GM12878 (cell line): ENCODE measurements around the gene COL27A1. TPM values are rescaled to one million over a fixed set of nuclear protein-coding genes. Genes with fewer than 3 reads are reported as not detected.

ENCODE experiments used
- ATAC-seq: fragments of 200-7000 bp; cut with Tn5 transposase; 3 replicates; pipeline ENCODE4 v1.9.1; 2020; ENCODE audit warnings: mild to moderate bottlenecking, moderate library complexity
- BruUV-seq: library from RNA; stranded (reverse); fragments of 400-500 nt; replicated peaks from 2 replicates; lab custom pipeline; 2021; lab: Mats Ljungman, UMichigan
- CTCF ChIA-PET: fragments of 300-600 bp; sonication (Branson Sonifier 250); formaldehyde crosslinking; extraction: SDS; loops from one replicate; lab custom pipeline; 2021; ENCODE audit warnings: inconsistent platforms; lab: Yijun Ruan, JAX
- POLR2A ChIA-PET: fragments of 350-600 bp; formaldehyde crosslinking; extraction: SDS; loops from one replicate; lab custom pipeline; 2021; ENCODE audit warnings: inconsistent platforms; lab: Charles Lee
- RAD21 ChIA-PET: fragments of 300-600 bp; sonication (Branson Sonifier 250); formaldehyde crosslinking; loops from one replicate; lab custom pipeline; 2023; ENCODE audit warnings: antibody characterized with exemption; ENCODE audit not compliant: unreplicated experiment; lab: Charles Lee
- SMC1A ChIA-PET: fragments of 300-600 bp; sonication (Branson Sonifier 250); formaldehyde crosslinking; loops from one replicate; lab custom pipeline; 2023; ENCODE audit not compliant: unreplicated experiment, uncharacterized antibody; lab: Charles Lee
- DNase-seq: peaks from one replicate; pipeline ENCODE4 v3.0.0-alpha.2; 2011; ENCODE audit warnings: low read depth, low spot score
- FAIRE-seq: peaks from 3 replicates; lab custom pipeline; 2011; peaks lifted over from hg19 to GRCh38; lab: Jason Lieb, UNC
- H2AFZ ChIP-seq: 2 replicates; pipeline ENCODE4 v1.6.0; 2011; ENCODE audit warnings: low read depth, low read length, control low read depth; ENCODE audit not compliant: control insufficient read depth
- H3K27ac ChIP-seq: 2 replicates; pipeline ENCODE4 v1.5.1; 2011; ENCODE audit warnings: control low read depth; ENCODE audit not compliant: control insufficient read depth, insufficient read depth
- H3K27me3 ChIP-seq, 2 experiments: replicated peaks in 1 of 2; 2 replicates each; pipeline versions ENCODE4 v1.6.0 to v1.6.1; 2011; ENCODE audit warnings: low read length in 1 of 2; ENCODE audit not compliant: control insufficient read depth in 2 of 2, insufficient read depth in 2 of 2
- H3K36me3 ChIP-seq, 2 experiments: 2 replicates each; pipeline ENCODE4 v1.5.1; 2011; ENCODE audit warnings: low read length in 1 of 2; ENCODE audit not compliant: control insufficient read depth in 2 of 2, insufficient read depth in 2 of 2
- H3K4me1 ChIP-seq: 2 replicates; pipeline ENCODE4 v1.6.1; 2011; ENCODE audit warnings: mild to moderate bottlenecking, low read length, moderate library complexity, mixed read lengths; ENCODE audit not compliant: control insufficient read depth, insufficient read depth
- H3K4me2 ChIP-seq: 2 replicates; pipeline ENCODE4 v1.6.0; 2011; ENCODE audit warnings: control low read depth; ENCODE audit not compliant: control insufficient read depth, insufficient read depth
- H3K4me3 ChIP-seq: fragments of 200-600 bp; sonication (generic); 2 replicates; pipeline ENCODE4 v1.5.1; 2016
- H3K79me2 ChIP-seq: 2 replicates; pipeline ENCODE4 v1.6.0; 2011; ENCODE audit warnings: low read length; ENCODE audit not compliant: control insufficient read depth, insufficient read depth
- H3K9ac ChIP-seq: 2 replicates; pipeline ENCODE4 v1.8.0; 2011; ENCODE audit warnings: low read length, control low read depth, mixed read lengths; ENCODE audit not compliant: control insufficient read depth, insufficient read depth
- H3K9me3 ChIP-seq: replicated peaks from 3 replicates; pipeline ENCODE4 v1.5.1; 2011; ENCODE audit warnings: mild to moderate bottlenecking, low read length; ENCODE audit not compliant: control insufficient read depth, insufficient read depth
- H4K20me1 ChIP-seq: 2 replicates; pipeline ENCODE4 v1.6.0; 2011; ENCODE audit not compliant: control insufficient read depth, insufficient read depth
- ATF7 ChIP-seq: fragments of 450-650 bp; IDR thresholded peaks from 2 replicates; pipeline ENCODE4 v1.6.1; 2016; ENCODE audit warnings: low read depth, mild to moderate bottlenecking
- CHD1 ChIP-seq: IDR thresholded peaks from 2 replicates; pipeline ENCODE4 v1.6.1; 2012; ENCODE audit warnings: low read depth, low read length, improper control_type of control experiment
- MEF2B ChIP-seq: fragments of 450-650 bp; IDR thresholded peaks from 2 replicates; pipeline ENCODE4 v1.6.1; 2018; ENCODE audit warnings: mild to moderate bottlenecking, moderate library complexity; ENCODE audit not compliant: partially characterized antibody, poor library complexity, severe bottlenecking
- NR2C2 ChIP-seq: IDR thresholded peaks from 2 replicates; pipeline ENCODE4 v1.6.1; 2011; ENCODE audit warnings: borderline replicate concordance, low read depth; ENCODE audit not compliant: control insufficient read depth, insufficient read length
- NR2F1 ChIP-seq: fragments of 450-650 bp; conservative IDR thresholded peaks from 2 replicates; pipeline ENCODE4 v1.6.1; 2017; ENCODE audit warnings: mild to moderate bottlenecking
- NRF1 ChIP-seq: conservative IDR thresholded peaks from 2 replicates; pipeline ENCODE4 v1.6.1; 2011; ENCODE audit warnings: mild to moderate bottlenecking, low read depth, low read length, improper control_type of control experiment
- WRNIP1 ChIP-seq: IDR thresholded peaks from 2 replicates; pipeline ENCODE4 v1.6.1; 2011; ENCODE audit warnings: low read depth, low read length, improper control_type of control experiment, borderline replicate concordance
- ZNF207 ChIP-seq: fragments of 450-650 bp; IDR thresholded peaks from 2 replicates; pipeline ENCODE4 v1.6.1; 2014; ENCODE audit warnings: antibody characterized with exemption, mild to moderate bottlenecking, borderline replicate concordance
- WGBS: methylation state at CpG from one replicate; pipeline ENCODE4 v1.1.6; 2016; ENCODE audit warnings: low lambda C conversion rate; ENCODE audit not compliant: insufficient replicate concordance, insufficient coverage; ENCODE audit errors: missing lambda C conversion rate; 5-methylcytosine and 5-hydroxymethylcytosine counted together
- in situ Hi-C: fragments of 300-500 bp; cut with MboI; formaldehyde crosslinking; loops from 9 replicates; pipeline ENCODE4 v1.14.3; 2018; ENCODE audit warnings: mixed read lengths
- intact Hi-C: fragments of 100-400 bp; cut with micrococcal nuclease; formaldehyde crosslinking; loops from one replicate; pipeline ENCODE4 v1.14.2; 2022; ENCODE audit not compliant: unreplicated experiment
- polyA plus RNA-seq, 11 experiments: library from polyadenylated mRNA; depleted of rRNA in 4 of 11; unstranded in 6 of 11; stranded (reverse) in 5 of 11; fragments of >200 nt; fragmentation: Nextera tagmentation in 4 of 11; fragmentation: Illumina TruSeq in 1 of 11; extraction: Ambion mirVana in 4 of 11; extraction: Trizol in 1 of 11; gene quantifications; 1 replicate in 1 of 11; 2 replicates in 10 of 11; pipeline versions ENCODE4 v1.2.1 to v1.2.3, GENCODE V29; 2011 to 2016; ENCODE audit warnings: inconsistent platforms in 2 of 11, missing spikeins in 2 of 11, low read depth in 1 of 11
- total RNA-seq, 4 experiments: library from RNA; depleted of rRNA in 3 of 4; stranded (reverse); fragments of >200 nt in 3 of 4; fragmentation: Illumina TruSeq in 1 of 4; extraction: Trizol in 1 of 4; gene quantifications; 2 replicates each; pipeline versions ENCODE4 v1.2.1 to v1.2.3, GENCODE V29; 2013 to 2021
- TF ChIP-seq, protein P1 (sequence below): IDR thresholded peaks from 2 replicates; pipeline ENCODE4 v1.6.1; 2012; ENCODE audit warnings: improper control_type of control experiment, low read depth, low read length; ENCODE audit not compliant: insufficient replicate concordance
- TF ChIP-seq, protein P2 (sequence below): fragments of 150-350 bp; IDR thresholded peaks from 2 replicates; pipeline ENCODE4 v1.6.1; 2016; ENCODE audit warnings: low read depth, low read length
- TF ChIP-seq, protein P3 (sequence below): fragments of 450-650 bp; IDR thresholded peaks from 2 replicates; pipeline ENCODE4 v1.6.1; 2016; ENCODE audit warnings: mild to moderate bottlenecking

The COL27A1 gene
- total and polyA plus RNA-seq, 10 of the 15 experiments (the other 5 are each of a cell fraction or from before 2014, with no cell fraction given) = 0.10 TPM; not detected in 9

DNA sequence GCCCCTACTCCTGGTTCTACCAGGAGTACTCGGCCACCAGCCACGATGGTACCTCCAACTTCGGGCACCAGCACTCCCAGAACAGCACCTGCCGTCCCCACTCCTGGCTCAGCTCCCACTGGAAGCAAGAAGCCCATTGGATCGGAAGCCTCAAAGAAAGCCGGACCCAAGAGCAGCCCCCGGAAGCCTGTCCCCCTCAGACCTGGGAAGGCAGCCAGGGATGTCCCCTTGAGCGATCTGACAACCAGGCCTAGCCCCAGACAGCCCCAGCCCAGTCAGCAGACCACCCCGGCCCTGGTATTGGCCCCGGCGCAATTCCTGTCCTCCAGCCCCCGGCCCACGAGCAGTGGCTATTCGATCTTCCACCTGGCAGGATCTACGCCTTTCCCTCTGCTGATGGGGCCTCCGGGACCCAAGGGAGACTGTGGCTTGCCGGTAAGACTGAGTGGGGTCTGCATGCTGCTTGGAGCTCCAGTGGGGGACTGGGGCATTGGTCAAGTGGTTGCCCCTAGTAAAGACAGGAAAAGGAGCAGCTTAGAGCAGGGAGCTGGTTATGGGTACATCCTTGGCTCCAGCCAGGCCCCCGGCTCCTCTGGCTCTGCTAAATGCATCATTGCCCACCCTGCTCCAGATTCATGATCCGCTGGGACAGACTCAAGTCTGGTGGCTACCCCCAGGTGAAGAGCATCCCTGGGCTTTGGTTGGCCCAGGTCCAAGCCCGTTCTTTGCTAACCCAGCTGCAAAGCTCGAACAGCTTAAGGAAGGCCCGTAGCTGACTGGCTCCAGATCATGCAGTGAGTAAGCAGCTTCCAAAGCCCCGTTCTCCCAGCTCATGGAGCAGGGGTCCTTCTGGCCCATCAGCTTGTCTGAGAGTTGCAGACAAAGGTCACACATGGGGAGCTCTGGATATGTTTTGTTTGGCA is 14.0 kb downstream of the COL27A1 start:
- intact Hi-C loops = no loop called here
- DNase-seq = no peak
- Histone ChIP-seq H4K20me1 (no peaks in the 10 kb centered on the region), H3K79me2 (no peaks in the 10 kb centered on the region), H3K27ac (no peak overlapping the region), H3K36me3 (no peaks in the 10 kb centered on the region), H3K9ac (no peak overlapping the region), H2AFZ (no peak overlapping the region), H3K4me1 (no peaks in the 10 kb centered on the region), H3K27me3 (peaks cover 0 to 4% of the 10 kb centered on the region in 2 experiments; a peak in 3 of 4 replicates), H3K9me3 (no peaks in the 10 kb centered on the region), H3K4me2 (no peak overlapping the region), H3K4me3 (no peak overlapping the region)
- BruUV-seq = no TSS peak
- ChIA-PET CTCF (no interaction called here), SMC1A (no interaction called here), POLR2A (no interaction called here), RAD21 (no interaction called here)
- ATAC-seq = no peak
- FAIRE-seq = no peak
- in situ Hi-C loops = no loop called here
- 25% methylated on average over 23 of the region's 23 CpGs for whole genome bisulfite sequencing
- TF ChIP-seq ZNF207 (no peak), NR2F1 (no peak), WRNIP1 (no peak), ATF7 (no peak), NRF1 (no peak), NR2C2 (no peak), MEF2B (no peak), CHD1 (no peak)
- TF ChIP-seq, protein P1, sequence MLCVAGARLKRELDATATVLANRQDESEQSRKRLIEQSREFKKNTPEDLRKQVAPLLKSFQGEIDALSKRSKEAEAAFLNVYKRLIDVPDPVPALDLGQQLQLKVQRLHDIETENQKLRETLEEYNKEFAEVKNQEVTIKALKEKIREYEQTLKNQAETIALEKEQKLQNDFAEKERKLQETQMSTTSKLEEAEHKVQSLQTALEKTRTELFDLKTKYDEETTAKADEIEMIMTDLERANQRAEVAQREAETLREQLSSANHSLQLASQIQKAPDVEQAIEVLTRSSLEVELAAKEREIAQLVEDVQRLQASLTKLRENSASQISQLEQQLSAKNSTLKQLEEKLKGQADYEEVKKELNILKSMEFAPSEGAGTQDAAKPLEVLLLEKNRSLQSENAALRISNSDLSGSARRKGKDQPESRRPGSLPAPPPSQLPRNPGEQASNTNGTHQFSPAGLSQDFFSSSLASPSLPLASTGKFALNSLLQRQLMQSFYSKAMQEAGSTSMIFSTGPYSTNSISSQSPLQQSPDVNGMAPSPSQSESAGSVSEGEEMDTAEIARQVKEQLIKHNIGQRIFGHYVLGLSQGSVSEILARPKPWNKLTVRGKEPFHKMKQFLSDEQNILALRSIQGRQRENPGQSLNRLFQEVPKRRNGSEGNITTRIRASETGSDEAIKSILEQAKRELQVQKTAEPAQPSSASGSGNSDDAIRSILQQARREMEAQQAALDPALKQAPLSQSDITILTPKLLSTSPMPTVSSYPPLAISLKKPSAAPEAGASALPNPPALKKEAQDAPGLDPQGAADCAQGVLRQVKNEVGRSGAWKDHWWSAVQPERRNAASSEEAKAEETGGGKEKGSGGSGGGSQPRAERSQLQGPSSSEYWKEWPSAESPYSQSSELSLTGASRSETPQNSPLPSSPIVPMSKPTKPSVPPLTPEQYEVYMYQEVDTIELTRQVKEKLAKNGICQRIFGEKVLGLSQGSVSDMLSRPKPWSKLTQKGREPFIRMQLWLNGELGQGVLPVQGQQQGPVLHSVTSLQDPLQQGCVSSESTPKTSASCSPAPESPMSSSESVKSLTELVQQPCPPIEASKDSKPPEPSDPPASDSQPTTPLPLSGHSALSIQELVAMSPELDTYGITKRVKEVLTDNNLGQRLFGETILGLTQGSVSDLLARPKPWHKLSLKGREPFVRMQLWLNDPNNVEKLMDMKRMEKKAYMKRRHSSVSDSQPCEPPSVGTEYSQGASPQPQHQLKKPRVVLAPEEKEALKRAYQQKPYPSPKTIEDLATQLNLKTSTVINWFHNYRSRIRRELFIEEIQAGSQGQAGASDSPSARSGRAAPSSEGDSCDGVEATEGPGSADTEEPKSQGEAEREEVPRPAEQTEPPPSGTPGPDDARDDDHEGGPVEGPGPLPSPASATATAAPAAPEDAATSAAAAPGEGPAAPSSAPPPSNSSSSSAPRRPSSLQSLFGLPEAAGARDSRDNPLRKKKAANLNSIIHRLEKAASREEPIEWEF = no peak
- TF ChIP-seq, protein P2, sequence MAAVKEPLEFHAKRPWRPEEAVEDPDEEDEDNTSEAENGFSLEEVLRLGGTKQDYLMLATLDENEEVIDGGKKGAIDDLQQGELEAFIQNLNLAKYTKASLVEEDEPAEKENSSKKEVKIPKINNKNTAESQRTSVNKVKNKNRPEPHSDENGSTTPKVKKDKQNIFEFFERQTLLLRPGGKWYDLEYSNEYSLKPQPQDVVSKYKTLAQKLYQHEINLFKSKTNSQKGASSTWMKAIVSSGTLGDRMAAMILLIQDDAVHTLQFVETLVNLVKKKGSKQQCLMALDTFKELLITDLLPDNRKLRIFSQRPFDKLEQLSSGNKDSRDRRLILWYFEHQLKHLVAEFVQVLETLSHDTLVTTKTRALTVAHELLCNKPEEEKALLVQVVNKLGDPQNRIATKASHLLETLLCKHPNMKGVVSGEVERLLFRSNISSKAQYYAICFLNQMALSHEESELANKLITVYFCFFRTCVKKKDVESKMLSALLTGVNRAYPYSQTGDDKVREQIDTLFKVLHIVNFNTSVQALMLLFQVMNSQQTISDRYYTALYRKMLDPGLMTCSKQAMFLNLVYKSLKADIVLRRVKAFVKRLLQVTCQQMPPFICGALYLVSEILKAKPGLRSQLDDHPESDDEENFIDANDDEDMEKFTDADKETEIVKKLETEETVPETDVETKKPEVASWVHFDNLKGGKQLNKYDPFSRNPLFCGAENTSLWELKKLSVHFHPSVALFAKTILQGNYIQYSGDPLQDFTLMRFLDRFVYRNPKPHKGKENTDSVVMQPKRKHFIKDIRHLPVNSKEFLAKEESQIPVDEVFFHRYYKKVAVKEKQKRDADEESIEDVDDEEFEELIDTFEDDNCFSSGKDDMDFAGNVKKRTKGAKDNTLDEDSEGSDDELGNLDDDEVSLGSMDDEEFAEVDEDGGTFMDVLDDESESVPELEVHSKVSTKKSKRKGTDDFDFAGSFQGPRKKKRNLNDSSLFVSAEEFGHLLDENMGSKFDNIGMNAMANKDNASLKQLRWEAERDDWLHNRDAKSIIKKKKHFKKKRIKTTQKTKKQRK = no peak
- TF ChIP-seq, protein P3, sequence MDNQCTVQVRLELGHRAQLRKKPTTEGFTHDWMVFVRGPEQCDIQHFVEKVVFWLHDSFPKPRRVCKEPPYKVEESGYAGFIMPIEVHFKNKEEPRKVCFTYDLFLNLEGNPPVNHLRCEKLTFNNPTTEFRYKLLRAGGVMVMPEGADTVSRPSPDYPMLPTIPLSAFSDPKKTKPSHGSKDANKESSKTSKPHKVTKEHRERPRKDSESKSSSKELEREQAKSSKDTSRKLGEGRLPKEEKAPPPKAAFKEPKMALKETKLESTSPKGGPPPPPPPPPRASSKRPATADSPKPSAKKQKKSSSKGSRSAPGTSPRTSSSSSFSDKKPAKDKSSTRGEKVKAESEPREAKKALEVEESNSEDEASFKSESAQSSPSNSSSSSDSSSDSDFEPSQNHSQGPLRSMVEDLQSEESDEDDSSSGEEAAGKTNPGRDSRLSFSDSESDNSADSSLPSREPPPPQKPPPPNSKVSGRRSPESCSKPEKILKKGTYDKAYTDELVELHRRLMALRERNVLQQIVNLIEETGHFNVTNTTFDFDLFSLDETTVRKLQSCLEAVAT = no peak
